ENCODE measurements around the gene SRGN.
A peak's percentile ranks its signal among the peaks of the same experiment; 100 is the strongest.

The SRGN gene

DNA sequence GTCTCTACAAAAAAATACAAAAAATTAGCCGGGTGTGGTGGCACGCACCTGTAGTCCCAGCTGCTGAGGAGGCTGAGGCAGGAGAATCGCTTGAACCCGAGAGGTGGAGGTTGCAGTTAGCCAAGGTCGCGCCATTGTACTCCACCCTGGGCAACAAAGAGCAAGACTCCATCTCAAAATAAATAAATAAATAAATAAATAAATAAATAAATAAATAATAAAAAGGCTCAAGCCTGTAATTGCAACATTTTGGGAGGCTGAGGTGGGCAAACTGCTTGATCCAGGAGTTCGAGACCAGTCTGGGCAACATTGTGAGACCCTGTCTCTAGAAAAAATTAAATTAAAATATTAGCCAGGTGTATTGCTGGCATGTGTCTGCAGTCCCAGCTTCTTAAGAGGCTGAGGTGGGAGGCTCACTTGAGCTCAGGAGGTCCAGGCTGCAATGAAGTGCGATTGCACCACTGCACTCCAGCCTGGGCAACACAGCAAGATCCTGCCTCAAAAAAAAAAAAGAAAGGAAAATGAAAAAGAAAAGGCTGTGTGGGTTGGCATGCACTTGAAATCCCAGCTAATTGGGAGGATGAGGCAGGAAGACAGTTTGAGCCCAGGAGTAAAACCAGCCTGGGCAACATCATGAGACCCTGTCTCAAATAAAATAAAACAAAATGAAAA, 27.6 kb upstream of the SRGN start:
- in situ Hi-C loops (cut with MboI; ENCODE audit: low sequenced_read_pairs, unreplicated experiment) = no loop called here
- no peak for DNase-seq (ENCODE audit: low spot score)
- TF ChIP-seq, protein P1, sequence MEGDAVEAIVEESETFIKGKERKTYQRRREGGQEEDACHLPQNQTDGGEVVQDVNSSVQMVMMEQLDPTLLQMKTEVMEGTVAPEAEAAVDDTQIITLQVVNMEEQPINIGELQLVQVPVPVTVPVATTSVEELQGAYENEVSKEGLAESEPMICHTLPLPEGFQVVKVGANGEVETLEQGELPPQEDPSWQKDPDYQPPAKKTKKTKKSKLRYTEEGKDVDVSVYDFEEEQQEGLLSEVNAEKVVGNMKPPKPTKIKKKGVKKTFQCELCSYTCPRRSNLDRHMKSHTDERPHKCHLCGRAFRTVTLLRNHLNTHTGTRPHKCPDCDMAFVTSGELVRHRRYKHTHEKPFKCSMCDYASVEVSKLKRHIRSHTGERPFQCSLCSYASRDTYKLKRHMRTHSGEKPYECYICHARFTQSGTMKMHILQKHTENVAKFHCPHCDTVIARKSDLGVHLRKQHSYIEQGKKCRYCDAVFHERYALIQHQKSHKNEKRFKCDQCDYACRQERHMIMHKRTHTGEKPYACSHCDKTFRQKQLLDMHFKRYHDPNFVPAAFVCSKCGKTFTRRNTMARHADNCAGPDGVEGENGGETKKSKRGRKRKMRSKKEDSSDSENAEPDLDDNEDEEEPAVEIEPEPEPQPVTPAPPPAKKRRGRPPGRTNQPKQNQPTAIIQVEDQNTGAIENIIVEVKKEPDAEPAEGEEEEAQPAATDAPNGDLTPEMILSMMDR (IDR thresholded peaks at IDR 0.05; ENCODE audit: borderline replicate concordance, control extremely low read depth, extremely low read depth, insufficient read depth, missing control alignments) = no peak

DNA sequence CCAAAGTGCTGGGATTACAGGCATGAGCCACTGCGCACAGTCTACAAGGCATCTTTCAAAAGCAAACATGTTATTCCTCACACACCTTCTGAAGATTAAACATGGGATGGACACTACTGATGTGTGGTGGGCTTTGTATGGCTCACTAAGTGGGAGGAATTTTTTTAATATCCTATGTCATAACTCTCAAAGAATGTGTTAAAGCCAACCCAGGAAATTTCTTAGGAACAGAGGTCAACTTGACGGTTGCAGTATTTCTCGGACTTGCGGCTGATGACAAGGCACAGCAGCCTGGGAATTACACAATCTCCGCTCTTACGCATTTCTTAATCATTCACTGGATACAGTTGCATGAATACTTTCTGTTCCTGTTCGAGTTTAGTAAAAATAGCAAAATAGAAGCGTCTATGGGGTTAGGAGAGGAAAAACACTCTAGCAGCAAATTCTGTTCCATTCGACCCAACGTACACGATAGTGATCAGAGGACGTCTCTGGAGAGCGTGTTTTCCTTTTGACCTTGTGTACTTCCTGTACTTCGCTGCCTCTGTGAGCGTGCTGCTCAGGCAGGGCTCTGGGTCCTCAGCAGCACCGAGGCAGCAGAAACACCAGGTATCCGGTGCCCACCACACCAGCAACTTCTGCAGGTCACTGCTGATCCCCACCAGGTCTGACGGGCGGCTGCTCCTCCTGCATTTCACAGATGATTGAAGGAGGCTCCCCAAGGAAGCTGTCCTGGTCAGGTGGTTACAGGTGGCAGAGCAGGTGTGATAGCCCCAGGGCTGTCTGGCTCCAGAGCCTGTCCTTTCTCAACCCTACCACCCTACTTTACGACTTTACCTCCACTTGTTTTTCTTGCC, 26.4 kb upstream of the SRGN start:
- no peak for DNase-seq (ENCODE audit: low spot score)
- TF ChIP-seq, protein P1 (IDR thresholded peaks at IDR 0.05; ENCODE audit: borderline replicate concordance, control extremely low read depth, extremely low read depth, insufficient read depth, missing control alignments) = no peak
- in situ Hi-C loops (cut with MboI; ENCODE audit: low sequenced_read_pairs, unreplicated experiment) = no loop called here

DNA sequence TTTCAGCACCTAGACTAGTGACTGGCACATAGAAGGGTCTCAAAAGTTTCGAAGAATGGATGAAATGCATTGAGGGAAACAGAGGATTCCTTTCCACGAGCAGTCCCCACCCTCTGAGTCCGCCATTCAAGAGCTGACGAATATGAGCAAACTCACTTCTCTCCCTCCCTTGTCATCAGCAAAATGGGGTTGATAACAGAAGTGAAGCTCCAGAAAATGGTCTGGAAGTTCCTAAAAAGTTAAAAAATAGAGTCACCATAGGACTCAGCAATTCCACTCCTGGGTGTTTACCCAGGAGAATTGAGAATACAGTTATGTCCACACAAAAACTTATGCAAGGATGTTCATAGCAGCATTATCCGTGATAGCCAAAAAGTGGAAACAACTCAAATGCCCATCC, 25.0 kb upstream of the SRGN start:
- DNase-seq (ENCODE audit: low spot score) = no peak
- TF ChIP-seq, protein P1 (IDR thresholded peaks at IDR 0.05; ENCODE audit: borderline replicate concordance, control extremely low read depth, extremely low read depth, insufficient read depth, missing control alignments) = no peak
- in situ Hi-C loops (cut with MboI; ENCODE audit: low sequenced_read_pairs, unreplicated experiment) = no loop called here

DNA sequence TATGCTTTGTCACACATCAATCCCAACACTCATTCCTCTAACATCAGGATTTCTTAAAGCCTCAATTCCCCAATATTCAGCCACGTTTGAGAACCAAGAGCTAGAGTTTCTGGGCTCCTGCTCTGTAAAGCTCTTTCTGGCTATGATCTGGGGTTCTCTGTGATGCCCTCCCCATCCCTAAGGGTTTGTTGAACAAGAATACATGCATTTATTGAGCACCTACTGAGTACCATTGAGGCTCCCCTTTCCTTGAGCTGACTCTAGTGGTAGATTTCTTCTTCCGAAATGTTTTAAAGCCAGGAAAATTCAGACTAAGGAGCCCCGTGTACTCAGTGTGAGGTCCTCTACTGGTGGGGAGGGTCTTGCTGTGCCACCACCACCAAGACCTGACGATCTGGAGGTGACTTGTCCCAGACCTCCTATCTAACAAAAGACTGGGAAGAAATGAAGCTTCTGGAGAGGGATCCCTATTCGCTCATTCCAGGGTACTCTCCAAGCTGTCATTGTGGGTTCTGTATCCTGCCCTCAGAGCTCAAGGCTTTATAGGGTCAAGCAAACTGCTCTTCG, 23.1 kb upstream of the SRGN start:
- DNase-seq (ENCODE audit: low spot score) = no peak
- in situ Hi-C loops (cut with MboI; ENCODE audit: low sequenced_read_pairs, unreplicated experiment) = no loop called here
- TF ChIP-seq, protein P1 (IDR thresholded peaks at IDR 0.05; ENCODE audit: borderline replicate concordance, control extremely low read depth, extremely low read depth, insufficient read depth, missing control alignments) = no peak

DNA sequence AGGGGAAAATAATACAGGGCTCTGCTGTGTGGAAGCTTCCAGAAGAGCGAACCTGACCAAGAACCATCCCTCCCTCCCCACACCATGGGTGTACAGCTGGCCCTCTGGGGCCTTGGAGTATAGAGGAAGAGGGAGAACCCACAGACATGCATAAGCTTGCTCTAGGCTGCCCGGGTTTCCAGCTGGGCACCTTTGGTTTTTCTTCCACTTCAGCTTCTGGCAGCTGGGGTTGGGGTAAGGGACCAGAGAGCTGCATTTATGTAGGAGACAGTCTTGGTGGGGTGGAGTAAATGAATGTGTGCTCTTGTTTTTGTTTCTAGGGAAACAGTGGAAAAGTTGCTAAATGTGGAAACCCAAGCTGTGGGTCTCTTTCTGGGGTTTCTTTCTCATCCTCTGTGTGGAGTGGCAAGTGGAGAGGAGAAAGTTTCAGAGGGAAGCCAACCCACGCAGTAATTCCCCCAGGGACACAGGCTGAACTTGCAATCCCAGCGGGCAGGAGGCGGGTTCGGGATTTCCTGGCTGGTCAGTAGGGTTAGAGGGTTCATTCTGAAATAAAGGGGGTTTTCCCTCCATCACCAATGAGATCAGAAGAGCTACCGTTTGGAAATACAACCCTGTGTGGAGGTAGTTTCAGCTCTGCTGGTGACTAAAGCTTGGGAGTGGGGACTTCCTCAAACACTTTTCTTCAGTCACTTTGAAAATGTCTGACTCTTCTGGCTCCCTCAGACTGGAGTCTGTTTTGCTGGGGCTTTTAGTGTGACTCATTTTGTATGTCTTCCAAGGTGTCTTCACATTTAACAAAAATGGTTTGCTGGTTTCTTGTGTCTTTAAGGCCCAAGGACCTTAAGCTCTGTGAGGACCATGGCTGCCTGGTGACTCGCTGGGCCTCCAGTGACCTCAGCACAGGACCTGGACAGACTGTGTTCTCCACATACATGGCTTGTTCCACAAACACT, 22.2 kb upstream of the SRGN start:
- TF ChIP-seq, protein P1 (IDR thresholded peaks at IDR 0.05; ENCODE audit: borderline replicate concordance, control extremely low read depth, extremely low read depth, insufficient read depth, missing control alignments) = no peak
- peak; percentile 68 for DNase-seq (ENCODE audit: low spot score)

DNA sequence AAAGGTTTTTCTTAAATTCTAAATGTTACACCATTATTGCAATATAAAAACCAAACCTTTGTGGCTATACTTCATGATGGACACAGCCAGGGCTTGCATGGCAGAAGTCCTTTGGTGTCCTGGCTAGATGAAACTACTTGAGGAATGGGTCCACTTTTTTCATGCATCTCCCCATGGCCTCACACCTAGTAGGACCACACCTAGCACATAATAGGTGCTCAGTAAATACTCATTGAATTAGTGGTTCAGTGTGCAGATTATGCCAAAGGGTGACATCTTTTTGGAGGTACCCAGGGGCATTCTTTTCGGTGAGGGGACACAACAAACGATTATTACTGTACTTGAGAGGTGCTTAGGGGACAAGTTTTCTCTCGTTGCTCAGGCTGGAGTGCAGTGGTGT, 20.7 kb upstream of the SRGN start:
- TF ChIP-seq, protein P1 (IDR thresholded peaks at IDR 0.05; ENCODE audit: borderline replicate concordance, control extremely low read depth, extremely low read depth, insufficient read depth, missing control alignments) = no peak
- no peak for DNase-seq (ENCODE audit: low spot score)
- in situ Hi-C loops (cut with MboI; ENCODE audit: low sequenced_read_pairs, unreplicated experiment) = no loop called here

More for the DNA sequence above, 22.2 kb upstream of the SRGN start:
- in situ Hi-C loops (cut with MboI; ENCODE audit: low sequenced_read_pairs, unreplicated experiment) = no loop called here

Measured in GM13976 (cell line).